ENCODE data around the gene ERVK3-1. TPM values are rescaled to one million over a fixed set of nuclear protein-coding genes. Genes with fewer than 3 reads are reported as not detected.
"Not testable (repeated sequence)": the region's sequence is repeated elsewhere in the genome, so short reads cannot be mapped to it uniquely, and the experiment has no call there.

ERVK3-1 gene
- total RNA-seq, 4 donors from 2014 or later = 27.1 to 38.2 (median 32.4) TPM

- in situ Hi-C loops (cut with MboI; ENCODE audit: low sequenced_read_pairs in 4 of 4) = no loop called here
- TF ChIP-seq POLR2A (IDR thresholded peaks at IDR 0.05) = no peak
- no peak for TF ChIP-seq CTCF (IDR thresholded peaks at IDR 0.05 in 4 of 5, conservative IDR thresholded peaks at IDR 0.05 in 1 of 5)
- Histone ChIP-seq H3K27ac (peak overlapping the region; percentile 85 to 93 (median 89)), H3K36me3 (peaks cover 0 to 36% of the 10 kb centered on the region in 2 donors), H3K9me3 (peaks cover 0 to 7% (median 6%) of the 10 kb centered on the region in 3 donors), H3K4me1 (peaks cover 12 to 14% of the 10 kb centered on the region in 2 donors), H3K4me3 (peak overlapping the region; percentile 58 to 93 (median 86)), H3K27me3 (peaks cover 0 to 5% (median 0%) of the 10 kb centered on the region in 3 donors)
- intact Hi-C loops (cut with DNase I; ENCODE audit: low total_unique reads) = loop anchor here (1.0 to 10.0 kb wide), 9 partner anchors 23 to 1900 kb away; partner anchors contain the start of genes ZBTB45, ZNF274, ZNF497 and ZNF583
- DNase-seq (no peak), ATAC-seq (peak; percentile 23 to 43)
Observed at GRCh38 chr19:58304748-58305064, 471 bp upstream of the ERVK3-1 start.

GRCh38 chr19:58305932-58306323, 751 bp downstream of the ERVK3-1 start:
- Histone ChIP-seq H3K9me3 (peaks cover 0 to 7% (median 6%) of the 10 kb centered on the region in 3 donors), H3K27me3 (peaks cover 0 to 5% (median 0%) of the 10 kb centered on the region in 3 donors), H3K36me3 (peaks cover 0 to 26% of the 10 kb centered on the region in 2 donors), H3K4me1 (peaks cover 12 to 14% of the 10 kb centered on the region in 2 donors), H3K27ac (peak overlapping the region; percentile 85 to 93 (median 89)), H3K4me3 (peak overlapping the region; percentile 66 to 93 (median 86))
- TF ChIP-seq CTCF (IDR thresholded peaks at IDR 0.05 in 4 of 5, conservative IDR thresholded peaks at IDR 0.05 in 1 of 5) = no peak
- TF ChIP-seq POLR2A (IDR thresholded peaks at IDR 0.05) = no peak
- no peak for ATAC-seq
- in situ Hi-C loops (cut with MboI; ENCODE audit: low sequenced_read_pairs in 4 of 4) (no loop called here), intact Hi-C loops (cut with DNase I; ENCODE audit: low total_unique reads) (loop anchor here (1.0 to 10.0 kb wide), 9 partner anchors 21 to 1901 kb away; partner anchors contain the start of genes ZBTB45, ZNF274, ZNF497 and ZNF583)
- no peak for DNase-seq

GRCh38 chr19:58307736-58308135, 2.6 kb downstream of the ERVK3-1 start:
- H3K27me3 ChIP-seq = no peaks in the 10 kb centered on the region
- no peak for TF ChIP-seq CTCF (IDR thresholded peaks at IDR 0.05 in 4 of 5, conservative IDR thresholded peaks at IDR 0.05 in 1 of 5)
- TF ChIP-seq POLR2A (IDR thresholded peaks at IDR 0.05) = no peak
- no peak for DNase-seq
- no peak for ATAC-seq
- intact Hi-C loops (cut with DNase I; ENCODE audit: low total_unique reads) (loop anchor here (10.0 kb wide), 1 partner anchor 1903 kb away; the partner anchor contains the start of gene ZNF583), in situ Hi-C loops (cut with MboI; ENCODE audit: low sequenced_read_pairs in 4 of 4) (no loop called here)
- no peak overlapping the region for H3K27ac ChIP-seq
- H3K4me1 ChIP-seq = peaks cover 12 to 14% of the 10 kb centered on the region in 2 donors
- H3K4me3 ChIP-seq = no peak overlapping the region
- H3K36me3 ChIP-seq = peaks cover 0 to 37% of the 10 kb centered on the region in 2 donors
- peaks cover 0 to 7% (median 0%) of the 10 kb centered on the region in 3 donors for H3K9me3 ChIP-seq

- H3K27me3 ChIP-seq; ATAC-seq; intact Hi-C loops (cut with DNase I; ENCODE audit: low total_unique reads); H3K4me1 ChIP-seq; H3K4me3 ChIP-seq; H3K27ac ChIP-seq; in situ Hi-C loops (cut with MboI; ENCODE audit: low sequenced_read_pairs in 4 of 4); DNase-seq; H3K9me3 ChIP-seq: not testable (repeated sequence)
- H3K36me3 ChIP-seq = peaks cover 5 to 63% of the 10 kb centered on the region in 2 donors
- peak in 2 of 5 experiments; percentile 30 to 37 for TF ChIP-seq CTCF (IDR thresholded peaks at IDR 0.05 in 4 of 5, conservative IDR thresholded peaks at IDR 0.05 in 1 of 5)
Observed at GRCh38 chr19:58310685-58311084, 5.5 kb downstream of the ERVK3-1 start.
